ENCODE measurements around the gene MYO15B.
A peak's percentile ranks its signal among the peaks of the same experiment; 100 is the strongest.

MYO15B gene

DNA sequence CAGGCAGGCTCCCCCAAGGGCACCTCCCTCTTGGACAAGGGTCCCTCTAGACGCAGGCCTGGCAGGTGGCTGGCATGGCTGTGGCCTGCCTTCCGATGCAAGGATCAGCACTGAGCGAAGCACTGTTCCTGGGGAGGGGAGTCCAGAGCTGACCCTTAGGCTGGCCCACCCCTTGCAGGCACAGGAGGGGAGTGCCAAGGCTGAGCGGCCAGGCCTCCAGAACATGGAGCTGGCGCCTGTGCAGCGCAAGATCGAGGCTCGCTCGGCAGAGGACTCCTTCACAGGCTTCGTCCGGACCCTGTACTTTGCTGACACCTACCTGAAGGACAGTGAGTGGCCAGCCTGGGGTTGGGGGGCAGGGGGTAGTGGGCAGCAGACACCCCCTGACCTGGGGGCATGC, 16.8 kb upstream of the MYO15B start:
- H3K27me3 ChIP-seq: no peaks in the 10 kb centered on the region
- peak overlapping the region; percentile 75 to 95 (median 91) for H3K27ac ChIP-seq
- peak overlapping the region; percentile 61 to 81 (median 76) for H3K9ac ChIP-seq
- no peaks in the 10 kb centered on the region for H3K9me3 ChIP-seq (replicated peaks in 1 of 11)
- peak overlapping the region; percentile 73 to 92 (median 84) for H3K4me2 ChIP-seq
- TF ChIP-seq Cebpa-rat (IDR thresholded peaks at IDR 0.05): no peak
- peaks cover 0 to 16% (median 1%) of the 10 kb centered on the region in 11 experiments; a peak in 5 of 22 replicates for H3K36me3 ChIP-seq
- no peaks in the 10 kb centered on the region for H4K20me1 ChIP-seq
- 0 out of 20 replicates have a peak overlapping the region, but pooled peaks of 1 of the 10 experiments have one; percentile 28 for H3K4me3 ChIP-seq
- peaks cover 49 to 67% (median 62%) of the 10 kb centered on the region in 10 experiments for H3K4me1 ChIP-seq

- H3K4me3 ChIP-seq: 0 out of 20 replicates have a peak overlapping the region, but pooled peaks of 1 of the 10 experiments have one; percentile 28
- peaks cover 46 to 64% (median 58%) of the 10 kb centered on the region in 10 experiments for H3K4me1 ChIP-seq
- no peak for TF ChIP-seq Cebpa-rat (IDR thresholded peaks at IDR 0.05)
- H3K9me3 ChIP-seq (replicated peaks in 1 of 11): no peaks in the 10 kb centered on the region
- peak overlapping the region; percentile 61 to 81 (median 76) for H3K9ac ChIP-seq
- H3K36me3 ChIP-seq: peaks cover 0 to 15% (median 0%) of the 10 kb centered on the region in 11 experiments; a peak in 3 of 22 replicates
- H4K20me1 ChIP-seq: no peaks in the 10 kb centered on the region
- peak overlapping the region; percentile 75 to 95 (median 91) for H3K27ac ChIP-seq
- no peaks in the 10 kb centered on the region for H3K27me3 ChIP-seq
- H3K4me2 ChIP-seq: peak overlapping the region; percentile 73 to 92 (median 84)
Measured at GRCh38 chr17:75571197-75571884, 16.3 kb upstream of the MYO15B start.

- no peaks in the 10 kb centered on the region for H4K20me1 ChIP-seq
- H3K27ac ChIP-seq: peak overlapping the region; percentile 75 to 95 (median 91)
- peak overlapping the region; percentile 61 to 81 (median 76) for H3K9ac ChIP-seq
- peaks cover 41 to 59% (median 53%) of the 10 kb centered on the region in 10 experiments for H3K4me1 ChIP-seq
- H3K27me3 ChIP-seq: no peaks in the 10 kb centered on the region
- H3K4me3 ChIP-seq: no peak overlapping the region
- H3K36me3 ChIP-seq: peaks cover 0 to 15% (median 0%) of the 10 kb centered on the region in 11 experiments; a peak in 3 of 22 replicates
- TF ChIP-seq Cebpa-rat (IDR thresholded peaks at IDR 0.05): no peak
- peak overlapping the region; percentile 70 to 90 (median 84) for H3K4me2 ChIP-seq
- no peaks in the 10 kb centered on the region for H3K9me3 ChIP-seq (replicated peaks in 1 of 11)
Measured at GRCh38 chr17:75571885-75572215, 15.8 kb upstream of the MYO15B start.

DNA sequence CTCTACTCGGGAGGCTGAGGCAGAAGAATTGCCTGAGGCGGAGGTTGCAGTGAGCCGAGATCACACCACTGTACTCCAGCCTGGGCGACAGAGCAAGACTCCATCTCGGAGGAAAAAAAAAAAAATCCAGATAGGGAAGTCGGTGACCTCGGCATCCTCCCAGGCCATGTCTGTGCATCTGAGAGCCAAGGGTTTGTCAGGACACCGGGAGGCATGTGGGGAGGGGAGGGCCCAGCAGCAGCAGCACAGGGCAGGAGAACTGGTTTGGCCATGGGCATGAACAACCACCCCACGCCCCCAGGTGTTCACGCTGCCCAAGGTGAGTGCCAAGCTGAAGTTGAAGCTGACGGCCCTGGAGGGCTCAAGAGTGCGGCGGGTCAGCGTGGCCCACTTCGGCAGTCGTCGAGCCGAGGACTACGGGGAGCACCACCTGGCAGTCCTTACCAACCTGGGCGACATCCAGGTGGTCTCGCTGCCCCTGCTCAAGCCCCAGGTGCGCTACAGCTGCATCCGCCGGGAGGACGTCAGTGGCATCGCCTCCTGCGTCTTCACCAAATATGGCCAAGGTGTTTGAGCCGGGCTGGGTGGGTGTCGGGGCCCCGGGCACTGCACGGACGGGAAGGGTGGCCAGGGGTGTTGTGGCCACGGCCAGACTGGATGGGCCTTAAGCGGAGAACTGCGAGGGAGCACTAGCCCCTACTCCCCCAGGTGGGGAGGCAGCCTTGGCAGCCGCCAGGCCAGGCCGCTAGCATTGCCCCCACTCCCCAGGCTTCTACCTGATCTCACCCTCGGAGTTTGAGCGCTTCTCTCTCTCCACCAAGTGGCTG, 14.7 kb upstream of the MYO15B start:
- H3K9ac ChIP-seq: no peak overlapping the region; a peak in 1 of 22 replicates
- no peaks in the 10 kb centered on the region for H4K20me1 ChIP-seq
- no peak overlapping the region for H3K4me3 ChIP-seq
- H3K4me2 ChIP-seq: no peak overlapping the region; a peak in 3 of 22 replicates
- peaks cover 38 to 50% (median 45%) of the 10 kb centered on the region in 10 experiments for H3K4me1 ChIP-seq
- no peak for TF ChIP-seq Cebpa-rat (IDR thresholded peaks at IDR 0.05)
- no peaks in the 10 kb centered on the region for H3K9me3 ChIP-seq (replicated peaks in 1 of 11)
- H3K27ac ChIP-seq: peak overlapping the region in 1 of 11 experiments; percentile 6; a peak in 1 of 22 replicates
- H3K36me3 ChIP-seq: peaks cover 0 to 15% (median 0%) of the 10 kb centered on the region in 11 experiments; a peak in 3 of 22 replicates
- no peaks in the 10 kb centered on the region for H3K27me3 ChIP-seq

GRCh38 chr17:75573540-75573957, 14.1 kb upstream of the MYO15B start:
- Histone ChIP-seq H3K4me1 (peaks cover 38 to 51% (median 42%) of the 10 kb centered on the region in 10 experiments), H3K4me2 (peak overlapping the region in 8 of 11 experiments; percentile 15 to 79 (median 42); a peak in 8 of 22 replicates), H3K27ac (peak overlapping the region in 3 of 11 experiments; percentile 30 to 63 (median 38); a peak in 5 of 22 replicates), H3K9me3 (replicated peaks in 1 of 11) (no peaks in the 10 kb centered on the region), H3K4me3 (no peak overlapping the region), H3K27me3 (no peaks in the 10 kb centered on the region), H3K36me3 (peaks cover 0 to 14% (median 0%) of the 10 kb centered on the region in 11 experiments; a peak in 3 of 22 replicates), H4K20me1 (no peaks in the 10 kb centered on the region), H3K9ac (peak overlapping the region in 1 of 11 experiments; percentile 19; a peak in 1 of 22 replicates)
- TF ChIP-seq Cebpa-rat (IDR thresholded peaks at IDR 0.05): no peak

GRCh38 chr17:75573994-75574393, 13.6 kb upstream of the MYO15B start:
- Histone ChIP-seq H3K4me3 (no peak overlapping the region), H3K9me3 (replicated peaks in 1 of 11) (no peaks in the 10 kb centered on the region), H3K27me3 (no peaks in the 10 kb centered on the region), H4K20me1 (no peaks in the 10 kb centered on the region), H3K27ac (peak overlapping the region in 7 of 11 experiments; percentile 30 to 68 (median 43); a peak in 9 of 22 replicates), H3K4me2 (peak overlapping the region; percentile 40 to 79 (median 65); a peak in 17 of 22 replicates), H3K9ac (peak overlapping the region in 5 of 11 experiments; percentile 19 to 54 (median 46); a peak in 6 of 22 replicates), H3K36me3 (peaks cover 0 to 9% (median 0%) of the 10 kb centered on the region in 11 experiments; a peak in 3 of 22 replicates), H3K4me1 (peaks cover 38 to 56% (median 46%) of the 10 kb centered on the region in 10 experiments)
- TF ChIP-seq Cebpa-rat (IDR thresholded peaks at IDR 0.05): no peak

GRCh38 chr17:75574404-75575036, 13.1 kb upstream of the MYO15B start:
- Histone ChIP-seq H3K36me3 (peaks cover 0 to 6% (median 0%) of the 10 kb centered on the region in 11 experiments; a peak in 1 of 22 replicates), H3K9ac (peak overlapping the region in 8 of 11 experiments; percentile 24 to 54 (median 40); a peak in 11 of 22 replicates), H3K27ac (peak overlapping the region in 8 of 11 experiments; percentile 29 to 68 (median 49); a peak in 12 of 22 replicates), H4K20me1 (no peaks in the 10 kb centered on the region), H3K4me2 (peak overlapping the region; percentile 40 to 79 (median 65); a peak in 21 of 22 replicates), H3K27me3 (no peaks in the 10 kb centered on the region), H3K4me1 (peaks cover 38 to 61% (median 50%) of the 10 kb centered on the region in 10 experiments), H3K4me3 (no peak overlapping the region), H3K9me3 (replicated peaks in 1 of 11) (no peaks in the 10 kb centered on the region)
- no peak for TF ChIP-seq Cebpa-rat (IDR thresholded peaks at IDR 0.05)

GRCh38 chr17:75575197-75575596, 12.4 kb upstream of the MYO15B start:
- Histone ChIP-seq H3K4me1 (peaks cover 33 to 57% (median 44%) of the 10 kb centered on the region in 10 experiments), H3K4me3 (no peak overlapping the region), H3K36me3 (peaks cover 0 to 5% (median 0%) of the 10 kb centered on the region in 11 experiments; a peak in 1 of 22 replicates), H3K9ac (no peak overlapping the region), H3K9me3 (replicated peaks in 1 of 11) (peaks cover 0 to 5% (median 3%) of the 10 kb centered on the region in 11 experiments; a peak in 9 of 22 replicates), H3K27me3 (no peaks in the 10 kb centered on the region), H4K20me1 (no peaks in the 10 kb centered on the region), H3K4me2 (peak overlapping the region in 5 of 11 experiments; percentile 65 to 79 (median 72); a peak in 4 of 22 replicates), H3K27ac (peak overlapping the region in 3 of 11 experiments; percentile 55 to 68 (median 63); a peak in 4 of 22 replicates)
- TF ChIP-seq Cebpa-rat (IDR thresholded peaks at IDR 0.05): no peak
